Thyroid gland (tissue), 4 donors: ENCODE results near the gene ACP6.

Experiments
- CTCF ChIP-seq, 6 experiments: fragments of 200-600 bp in 3 of 6; fragments of 450-650 bp in 3 of 6; sonication (generic) in 3 of 6; IDR thresholded peaks; one replicate each; pipeline ENCODE4 v1.5.1; 2016 to 2019; ENCODE audit warnings: antibody characterized with exemption in 6 of 6, mild to moderate bottlenecking in 2 of 6, inconsistent platforms in 1 of 6, moderate library complexity in 1 of 6
- POLR2A ChIP-seq, 2 donors: fragments of 450-650 bp; IDR thresholded peaks; one replicate each; pipeline ENCODE4 v1.6.1; 2017; ENCODE audit warnings: antibody characterized with exemption in 2 of 2, mild to moderate bottlenecking in 2 of 2, moderate library complexity in 1 of 2

- TF ChIP-seq CTCF (IDR thresholded peaks at IDR 0.05), result no peak
- no peak for TF ChIP-seq POLR2A (IDR thresholded peaks at IDR 0.05)
Measured at GRCh38 chr1:147664206-147664605, 6.1 kb downstream of the ACP6 start.
